Esophagus mucosa (tissue), 1 donor: ENCODE results near the gene ADCYAP1R1. TPM values are rescaled to one million over a fixed set of nuclear protein-coding genes. Genes with fewer than 3 reads are reported as not detected.

Experiments
- ATAC-seq: fragments of 200-7000 bp; cut with Tn5 transposase; one replicate; pipeline ENCODE4 v1.9.1; 2020
- total RNA-seq: library from RNA; stranded (reverse); gene quantifications from one replicate; pipeline ENCODE4 v1.2.4, GENCODE V29; 2023
- donor health status: DM: yes; HTN: yes; CAD: no.

ADCYAP1R1 gene
- total RNA-seq, 1 donor from 2014 or later: 0.12 TPM

DNA sequence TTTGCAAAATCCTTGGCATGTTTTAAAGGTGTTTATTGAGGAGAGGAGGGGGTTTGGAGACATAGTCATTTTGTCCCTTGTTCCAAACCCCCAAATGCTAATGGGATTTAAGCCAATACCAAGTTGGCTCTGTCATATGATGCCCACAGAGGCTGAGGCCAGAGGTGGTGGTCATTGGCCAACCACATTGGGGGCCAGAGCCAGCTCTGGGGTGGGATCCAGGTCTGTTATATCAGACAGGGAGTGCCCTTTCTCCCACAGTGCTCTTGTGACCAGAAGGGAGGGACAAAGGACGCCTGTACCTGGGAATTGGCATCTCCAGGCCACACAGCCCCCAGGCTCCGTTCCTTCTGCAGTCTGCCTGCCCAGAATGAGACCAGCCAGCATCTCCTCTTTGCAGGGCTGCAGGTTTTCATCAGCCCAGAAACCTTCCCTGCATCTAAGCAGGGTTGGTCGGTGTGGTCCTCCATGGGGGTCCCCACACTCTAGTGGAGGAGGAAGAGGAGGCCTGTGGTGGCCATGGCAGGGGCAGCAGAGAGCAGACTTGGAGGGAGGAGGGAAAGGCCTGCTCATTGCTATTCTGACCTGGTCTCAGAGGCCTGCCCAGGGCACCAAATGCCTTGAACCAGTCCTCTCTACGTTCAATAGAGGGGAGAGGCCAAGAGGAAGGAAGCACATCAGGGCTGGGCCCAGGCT lies 17.9 kb downstream of the ADCYAP1R1 start:
- no peak for ATAC-seq

GRCh38 chr7:31070991-31071644 lies 19.0 kb downstream of the ADCYAP1R1 start:
- ATAC-seq: no peak

DNA sequence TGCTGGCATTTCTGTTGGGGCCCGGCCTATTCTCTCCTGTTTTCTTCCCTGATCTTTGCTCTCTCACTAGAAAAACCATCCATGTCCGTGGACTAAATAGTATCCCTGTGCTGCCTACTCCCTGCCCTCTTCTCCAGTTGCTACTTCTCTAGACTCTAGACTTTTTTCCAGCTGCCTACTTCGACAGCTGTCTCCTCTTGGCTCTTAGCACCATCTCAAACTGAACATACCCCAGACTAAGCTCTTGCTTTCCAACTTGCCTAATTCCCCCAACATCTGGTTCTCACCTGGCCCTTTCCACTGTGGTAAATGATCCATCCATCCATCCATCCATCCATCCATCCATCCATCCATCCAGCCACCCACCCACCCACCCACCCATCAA lies 19.5 kb downstream of the ADCYAP1R1 start:
- ATAC-seq: no peak

- ATAC-seq: no peak
These were observed 21.4 kb downstream of the ADCYAP1R1 start for GRCh38 chr7:31073326-31074119.

GRCh38 chr7:31074120-31074383 lies 21.9 kb downstream of the ADCYAP1R1 start:
- no peak for ATAC-seq

GRCh38 chr7:31074403-31075085 lies 22.4 kb downstream of the ADCYAP1R1 start:
- no peak for ATAC-seq

DNA sequence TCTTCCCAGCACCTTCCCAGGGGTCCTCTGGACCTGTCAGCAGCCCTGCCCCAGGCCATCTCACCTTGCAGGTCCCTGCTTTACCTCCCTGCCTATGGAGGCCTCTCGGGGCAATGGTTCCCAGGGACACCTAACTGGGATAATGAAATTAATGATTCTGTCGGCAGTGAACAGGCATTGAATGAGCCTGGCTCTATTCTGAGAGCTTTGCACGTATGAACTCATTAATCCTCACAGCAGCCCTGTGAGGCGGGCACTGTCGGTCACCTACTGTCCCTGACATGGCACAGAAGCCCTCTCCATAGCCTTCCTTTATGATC lies 22.9 kb downstream of the ADCYAP1R1 start:
- no peak for ATAC-seq

DNA sequence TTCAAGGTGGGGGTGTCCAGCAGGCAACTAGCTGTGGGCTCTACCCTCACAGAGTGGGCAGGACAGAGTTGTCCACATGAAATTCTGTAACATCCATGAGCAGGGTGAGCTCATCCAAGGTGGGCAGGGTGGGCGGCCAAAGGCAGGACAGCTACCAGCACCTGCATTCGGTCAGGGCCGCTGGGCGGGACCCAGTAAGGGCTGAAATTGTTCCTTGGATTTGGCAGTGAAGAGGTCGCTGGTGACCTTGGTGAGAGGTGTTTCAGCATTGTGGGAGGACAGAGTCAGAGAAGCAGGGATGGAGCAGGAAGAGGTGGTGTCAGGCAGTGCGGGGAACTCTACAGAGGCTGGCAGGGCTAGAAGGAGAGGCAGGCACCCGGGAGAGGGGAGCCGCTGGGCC lies 23.9 kb downstream of the ADCYAP1R1 start:
- ATAC-seq: no peak

DNA sequence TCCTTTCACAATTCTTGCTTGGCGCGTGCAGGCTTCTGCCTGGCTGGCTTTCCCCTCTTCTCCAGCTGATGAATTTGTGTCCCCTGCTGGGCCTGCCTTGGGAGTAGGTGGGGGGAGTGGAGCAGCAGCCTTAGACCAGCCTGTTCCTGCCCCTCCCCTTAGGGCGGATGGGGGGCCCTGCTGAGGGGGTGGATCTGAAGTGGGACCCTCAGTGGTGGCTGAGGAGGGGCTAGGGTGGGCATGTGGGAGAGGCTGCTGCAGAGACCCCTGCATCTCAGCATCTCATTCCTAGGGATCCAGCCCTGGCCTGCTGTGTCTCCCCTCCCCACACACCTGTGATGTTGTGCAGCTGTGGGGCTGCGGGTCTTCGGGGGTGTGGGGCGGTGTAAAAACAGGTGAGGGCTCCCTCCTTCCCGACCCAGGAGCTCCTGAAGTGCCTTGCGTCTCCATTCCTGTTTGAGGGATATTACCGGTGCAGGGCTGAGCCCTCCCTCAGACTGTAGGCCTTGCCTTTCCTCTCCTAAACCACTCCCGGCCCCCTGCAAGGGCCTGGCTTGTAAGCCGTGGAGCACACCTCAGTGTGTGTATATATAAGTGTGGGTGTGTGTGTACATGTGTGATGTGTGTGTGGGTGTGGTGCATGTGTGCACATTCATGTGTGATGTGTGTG lies 24.7 kb downstream of the ADCYAP1R1 start:
- no peak for ATAC-seq

- ATAC-seq: no peak
These were observed 25.6 kb downstream of the ADCYAP1R1 start for GRCh38 chr7:31077484-31078362.

- no peak for ATAC-seq
These were observed 26.4 kb downstream of the ADCYAP1R1 start for GRCh38 chr7:31078363-31078990.

GRCh38 chr7:31079126-31079823 lies 27.2 kb downstream of the ADCYAP1R1 start:
- no peak for ATAC-seq

- no peak for ATAC-seq
These were observed 27.9 kb downstream of the ADCYAP1R1 start for GRCh38 chr7:31079824-31080511.

DNA sequence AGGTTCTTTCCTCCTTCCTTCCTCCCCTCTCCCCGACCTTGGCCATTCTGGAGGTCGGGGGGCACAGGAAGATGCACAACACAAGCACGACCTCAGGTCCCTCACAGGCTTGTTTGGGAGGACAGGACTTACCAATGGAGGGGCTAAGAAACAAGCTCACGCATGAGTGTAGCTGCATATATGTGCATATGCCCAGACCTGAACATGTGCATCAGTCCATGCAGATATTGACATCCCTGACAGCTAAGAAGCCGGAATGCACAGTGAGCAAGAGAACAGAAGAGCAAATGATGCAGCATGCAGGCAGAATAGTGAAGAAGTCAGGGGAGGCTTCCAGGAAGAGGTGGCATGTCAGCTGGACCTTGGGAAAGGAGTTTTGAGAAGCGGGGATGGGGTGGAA lies 28.7 kb downstream of the ADCYAP1R1 start:
- no peak for ATAC-seq

GRCh38 chr7:31082017-31082416 lies 29.9 kb downstream of the ADCYAP1R1 start:
- no peak for ATAC-seq

DNA sequence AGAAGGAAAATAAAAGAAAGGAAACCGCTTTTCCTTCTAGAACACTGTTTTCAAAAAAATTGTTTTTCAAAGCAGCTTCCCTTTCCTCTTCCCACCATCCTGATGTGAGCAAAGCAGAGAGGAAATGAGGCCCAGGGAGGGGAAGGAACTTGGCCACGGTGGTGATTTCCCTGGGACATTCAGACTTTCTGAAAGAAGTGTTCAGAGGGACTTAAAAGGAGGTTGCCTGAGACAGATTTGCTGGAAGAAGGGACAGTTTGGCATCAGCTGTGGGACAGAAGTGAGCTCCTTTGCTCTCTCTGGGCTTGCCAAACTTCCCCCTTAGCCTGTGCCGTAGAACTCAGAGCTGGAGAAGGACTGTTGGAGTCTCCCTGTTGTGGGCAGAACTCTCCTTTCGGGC lies 30.3 kb downstream of the ADCYAP1R1 start:
- no peak for ATAC-seq

DNA sequence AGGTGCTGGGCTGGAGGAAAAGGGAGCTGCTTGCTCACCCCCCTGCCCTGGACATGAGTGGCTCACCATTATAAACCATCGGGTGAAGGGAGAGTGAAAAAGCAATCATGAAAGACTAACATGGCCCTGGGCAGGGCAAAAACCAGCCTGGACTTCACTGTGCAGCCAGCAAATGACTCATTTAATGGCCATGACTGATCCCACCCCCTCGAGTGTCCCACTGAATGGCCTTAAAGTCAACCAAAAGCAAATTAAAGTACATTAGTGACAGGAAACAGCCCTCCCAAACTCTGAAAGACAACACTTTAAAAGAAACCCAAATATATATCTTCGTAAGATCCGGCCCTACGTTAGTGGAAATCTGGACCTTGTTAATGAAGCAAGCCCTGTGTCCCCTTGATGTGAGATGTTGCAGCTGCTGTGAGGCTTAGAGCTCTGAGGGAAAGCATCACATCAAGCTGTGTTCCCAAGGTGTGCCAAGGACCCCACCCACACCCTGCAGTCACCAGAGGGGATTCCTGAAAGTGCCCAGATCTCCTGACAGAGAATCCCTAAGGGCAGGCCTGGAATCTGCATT lies 31.2 kb downstream of the ADCYAP1R1 start:
- ATAC-seq: no peak

GRCh38 chr7:31084226-31084625 lies 32.1 kb downstream of the ADCYAP1R1 start:
- ATAC-seq: no peak

- ATAC-seq: no peak
These were observed 35.2 kb downstream of the ADCYAP1R1 start for GRCh38 chr7:31087351-31087750.

DNA sequence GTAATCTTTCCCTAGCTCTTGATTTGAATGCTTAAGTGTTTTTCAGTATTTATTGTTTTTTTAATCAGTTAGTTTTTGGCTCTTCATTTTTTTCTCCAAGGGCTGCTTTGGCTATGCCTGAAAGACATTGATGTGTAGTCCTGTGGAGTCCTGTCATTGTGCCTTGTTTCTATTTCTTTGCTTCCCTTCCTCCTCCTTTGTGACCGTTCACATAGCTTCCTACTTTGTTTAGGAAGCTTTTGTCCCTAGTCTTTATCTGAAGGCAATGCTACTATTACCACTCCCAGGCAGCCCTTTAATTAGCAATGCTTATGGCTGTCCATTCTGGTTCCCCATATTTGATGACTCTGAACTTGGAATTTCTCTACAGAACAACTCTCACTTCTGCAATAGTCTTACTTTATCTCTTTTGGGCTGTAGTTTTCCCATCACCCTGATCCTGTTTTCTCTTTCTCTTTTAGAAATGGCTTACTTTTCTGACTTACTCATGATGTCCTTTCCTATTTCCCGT lies 39.9 kb downstream of the ADCYAP1R1 start:
- ATAC-seq: no peak
